ACC112 (cell line): ENCODE results near the gene ITPRIP.

Experiments used
- H2AFZ ChIP-seq: fragments of 200-600 bp; sonication (generic); one replicate; pipeline ENCODE4 v1.6.0; 2017; ENCODE audit warnings: antibody characterized with exemption, low read length; ENCODE audit not compliant: unreplicated experiment
- H3K27ac ChIP-seq: fragments of 200-600 bp; sonication (generic); 2 replicates; pipeline ENCODE4 v1.5.1; 2014; ENCODE audit warnings: low read depth, mild to moderate bottlenecking, antibody characterized with exemption, low read length, moderate library complexity
- H3K27me3 ChIP-seq: fragments of 200-600 bp; sonication (generic); 2 replicates; pipeline ENCODE4 v1.6.1; 2014; ENCODE audit warnings: mild to moderate bottlenecking, antibody characterized with exemption, low read length, moderate library complexity, mixed read lengths; ENCODE audit not compliant: insufficient read depth
- H3K36me3 ChIP-seq: fragments of 200-600 bp; sonication (generic); 2 replicates; pipeline ENCODE4 v1.6.1; 2016; ENCODE audit warnings: mild to moderate bottlenecking, antibody characterized with exemption, low read length, moderate library complexity, mixed read lengths; ENCODE audit not compliant: insufficient read depth
- H3K4me1 ChIP-seq: fragments of 200-600 bp; sonication (generic); one replicate; pipeline ENCODE4 v1.6.1; 2016; ENCODE audit warnings: low read length, mixed read lengths; ENCODE audit not compliant: insufficient read depth, unreplicated experiment, control insufficient read depth
- H3K4me3 ChIP-seq: fragments of 200-600 bp; sonication (generic); 2 replicates; pipeline ENCODE4 v1.5.1; 2014; ENCODE audit warnings: mild to moderate bottlenecking, low read depth, low read length
- H3K79me2 ChIP-seq: fragments of 200-600 bp; sonication (generic); one replicate; pipeline ENCODE4 v1.6.0; 2016; ENCODE audit warnings: low read length; ENCODE audit not compliant: control insufficient read depth, unreplicated experiment, insufficient read depth

ITPRIP gene, protein sequence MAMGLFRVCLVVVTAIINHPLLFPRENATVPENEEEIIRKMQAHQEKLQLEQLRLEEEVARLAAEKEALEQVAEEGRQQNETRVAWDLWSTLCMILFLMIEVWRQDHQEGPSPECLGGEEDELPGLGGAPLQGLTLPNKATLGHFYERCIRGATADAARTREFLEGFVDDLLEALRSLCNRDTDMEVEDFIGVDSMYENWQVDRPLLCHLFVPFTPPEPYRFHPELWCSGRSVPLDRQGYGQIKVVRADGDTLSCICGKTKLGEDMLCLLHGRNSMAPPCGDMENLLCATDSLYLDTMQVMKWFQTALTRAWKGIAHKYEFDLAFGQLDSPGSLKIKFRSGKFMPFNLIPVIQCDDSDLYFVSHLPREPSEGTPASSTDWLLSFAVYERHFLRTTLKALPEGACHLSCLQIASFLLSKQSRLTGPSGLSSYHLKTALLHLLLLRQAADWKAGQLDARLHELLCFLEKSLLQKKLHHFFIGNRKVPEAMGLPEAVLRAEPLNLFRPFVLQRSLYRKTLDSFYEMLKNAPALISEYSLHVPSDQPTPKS

DNA sequence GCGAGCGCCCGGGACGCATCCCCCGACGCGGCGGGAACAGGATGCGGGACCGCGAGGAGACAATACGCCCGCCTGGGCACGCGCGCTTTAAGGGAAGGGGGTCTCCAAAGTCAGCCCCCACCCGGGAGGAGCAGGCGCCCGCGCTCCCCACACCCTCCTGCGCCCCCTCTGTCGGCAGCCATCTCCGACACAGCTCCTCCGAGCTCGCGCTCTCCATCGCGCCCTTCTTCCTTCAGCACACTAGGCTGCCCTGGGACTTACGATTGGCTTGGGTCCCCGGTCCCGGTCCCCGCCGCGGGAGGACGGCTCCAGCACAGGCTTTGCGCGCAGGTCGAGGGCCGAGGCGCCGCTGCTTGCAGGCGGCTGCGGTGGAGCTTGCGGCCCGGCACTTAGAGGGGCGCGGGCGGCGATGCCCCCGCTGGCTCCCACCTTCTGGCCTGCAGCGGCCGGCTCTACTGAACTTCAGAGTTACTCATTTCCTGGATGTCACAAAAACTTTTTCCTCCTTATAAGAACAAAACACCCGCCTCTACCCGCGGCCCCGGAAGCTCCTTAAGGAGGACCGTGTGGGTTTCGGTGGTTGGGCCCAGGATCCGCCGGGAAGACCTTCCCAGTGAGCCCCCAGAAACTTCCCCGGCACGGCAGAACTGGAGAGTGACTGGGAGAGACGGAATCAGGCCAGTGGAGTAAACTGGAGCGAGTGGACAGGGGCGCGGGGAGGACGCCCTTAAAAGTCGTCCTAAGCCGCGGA is at the start of gene ITPRIP:
TSS of gene ITPRIP (minus strand) at position 481 of the 751 bp plus-strand sequence. CDS start 22,414 bp downstream, outside the sequence.
- Histone ChIP-seq H3K4me3 (peak within 1 kb of the TSS; percentile 99), H3K27me3 (no peaks in the 10 kb centered on the region), H3K4me1 (peaks cover 41% of the 10 kb centered on the region), H3K27ac (peak within 1 kb of the TSS; percentile 100), H3K36me3 (peaks cover 8% of the 10 kb centered on the region; the same call in 1 of the 2 replicates), H3K79me2 (peaks cover 66% of the 10 kb centered on the region), H2AFZ (peak within 1 kb of the TSS; percentile 68)

DNA sequence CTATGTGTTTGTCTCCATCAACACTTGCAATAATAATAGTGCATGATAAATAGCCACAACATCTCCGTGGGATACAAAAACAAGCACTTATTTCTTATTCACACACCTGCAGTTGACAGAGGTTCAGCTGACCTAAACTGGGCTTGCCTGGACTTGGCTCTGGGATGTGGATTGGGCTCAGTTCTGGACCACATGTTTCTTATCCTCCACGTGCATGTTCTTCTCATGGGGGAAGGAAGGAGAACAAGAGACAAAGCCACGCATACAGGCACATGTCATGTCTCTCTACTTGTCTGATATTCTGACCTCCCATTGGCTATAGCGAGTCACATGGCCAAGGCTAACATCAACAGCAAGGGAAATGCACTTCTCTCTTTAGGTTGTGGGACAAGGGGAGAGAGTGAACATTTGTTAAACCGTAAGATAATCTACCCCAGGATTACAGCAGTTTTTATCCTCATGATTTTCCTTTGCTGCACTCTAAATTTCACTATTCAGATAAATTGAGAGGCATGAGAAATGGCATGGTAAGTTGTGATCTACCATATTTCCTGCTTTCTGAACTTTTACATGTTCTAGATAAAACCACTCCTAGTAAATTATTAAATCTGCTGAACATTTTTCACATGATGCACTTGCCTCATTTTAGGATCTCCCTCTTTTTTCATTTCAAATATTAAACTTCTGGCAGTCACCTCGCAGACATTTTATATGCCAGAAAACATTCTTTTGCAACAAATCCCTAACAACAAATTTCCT is 49.0 kb upstream of the ITPRIP start:
- Histone ChIP-seq H3K27me3 (peaks cover 18% of the 10 kb centered on the region), H3K4me1 (no peaks in the 10 kb centered on the region), H2AFZ (no peak overlapping the region), H3K36me3 (no peaks in the 10 kb centered on the region), H3K79me2 (no peaks in the 10 kb centered on the region), H3K4me3 (no peak overlapping the region), H3K27ac (no peak overlapping the region)

DNA sequence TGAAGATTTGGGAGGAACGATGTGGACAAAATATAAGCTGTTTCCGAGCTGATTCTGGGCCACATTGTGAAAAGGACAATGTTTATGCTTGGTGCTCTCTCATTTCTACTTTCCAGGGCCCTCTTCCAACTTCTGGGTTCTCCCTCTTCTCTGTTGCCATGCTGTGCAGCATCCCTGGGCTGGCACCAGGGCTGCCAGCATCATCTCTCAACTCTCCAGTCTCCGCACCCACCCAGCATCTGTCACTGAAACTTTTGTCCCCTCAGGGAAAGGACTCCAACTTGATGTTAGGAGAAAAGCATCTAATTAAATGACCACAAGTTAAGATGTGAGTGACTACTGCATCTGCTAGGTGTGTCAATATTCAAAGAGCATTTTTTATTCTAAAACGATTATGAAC is 42.1 kb upstream of the ITPRIP start:
- Histone ChIP-seq H2AFZ (no peak overlapping the region), H3K27ac (no peak overlapping the region), H3K4me3 (no peak overlapping the region), H3K79me2 (no peaks in the 10 kb centered on the region), H3K27me3 (no peaks in the 10 kb centered on the region), H3K36me3 (no peaks in the 10 kb centered on the region), H3K4me1 (no peaks in the 10 kb centered on the region)

DNA sequence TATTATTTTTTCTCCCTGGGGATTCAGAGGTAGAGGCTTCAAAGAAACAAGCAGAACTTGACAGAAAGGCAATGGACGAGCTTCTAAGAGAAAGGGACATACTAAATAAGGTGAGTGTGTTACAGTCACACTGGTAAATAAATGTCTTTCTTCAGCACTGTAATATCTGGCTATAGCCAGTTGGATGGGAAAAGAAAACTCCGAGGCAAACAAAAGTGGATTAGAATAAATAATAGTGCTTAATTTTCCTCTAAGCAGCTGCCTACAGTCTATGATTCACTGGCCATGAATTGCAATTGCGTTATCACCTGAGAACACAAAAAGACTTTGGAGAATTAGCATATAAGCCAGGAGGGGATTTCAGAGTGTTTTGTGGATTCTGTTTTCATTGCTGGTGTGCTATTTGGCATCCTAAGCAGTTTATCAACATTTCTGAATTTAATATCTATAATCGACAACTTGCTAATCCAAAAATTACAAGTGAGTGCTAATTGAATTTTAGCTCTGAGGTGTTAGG is 38.6 kb upstream of the ITPRIP start:
- Histone ChIP-seq H3K36me3 (no peaks in the 10 kb centered on the region), H3K79me2 (no peaks in the 10 kb centered on the region), H2AFZ (no peak overlapping the region), H3K27ac (no peak overlapping the region), H3K27me3 (no peaks in the 10 kb centered on the region), H3K4me1 (no peaks in the 10 kb centered on the region), H3K4me3 (no peak overlapping the region)

DNA sequence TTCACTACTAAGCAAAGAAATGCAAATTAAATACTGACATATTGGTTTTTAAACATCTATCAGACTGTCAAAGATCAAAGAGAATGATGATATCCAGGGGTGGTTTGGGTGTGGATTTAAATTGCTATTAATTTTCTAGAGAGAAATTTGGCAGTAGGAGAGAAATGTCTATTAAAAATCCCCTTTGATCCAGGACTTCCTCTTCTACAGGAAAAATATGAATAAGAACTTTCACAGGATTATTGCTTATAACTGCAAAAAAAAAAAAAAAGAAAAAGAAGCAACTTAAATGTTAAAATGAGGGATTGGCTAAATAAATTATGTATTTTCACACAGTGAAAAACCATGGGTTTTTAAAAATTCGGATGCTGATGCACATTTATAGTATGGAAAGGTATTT is 36.3 kb upstream of the ITPRIP start:
- no peak overlapping the region for H3K27ac ChIP-seq
- no peak overlapping the region for H2AFZ ChIP-seq
- no peaks in the 10 kb centered on the region for H3K27me3 ChIP-seq
- peaks cover 10% of the 10 kb centered on the region for H3K36me3 ChIP-seq
- no peaks in the 10 kb centered on the region for H3K4me1 ChIP-seq
- H3K79me2 ChIP-seq: no peaks in the 10 kb centered on the region
- no peak overlapping the region for H3K4me3 ChIP-seq

DNA sequence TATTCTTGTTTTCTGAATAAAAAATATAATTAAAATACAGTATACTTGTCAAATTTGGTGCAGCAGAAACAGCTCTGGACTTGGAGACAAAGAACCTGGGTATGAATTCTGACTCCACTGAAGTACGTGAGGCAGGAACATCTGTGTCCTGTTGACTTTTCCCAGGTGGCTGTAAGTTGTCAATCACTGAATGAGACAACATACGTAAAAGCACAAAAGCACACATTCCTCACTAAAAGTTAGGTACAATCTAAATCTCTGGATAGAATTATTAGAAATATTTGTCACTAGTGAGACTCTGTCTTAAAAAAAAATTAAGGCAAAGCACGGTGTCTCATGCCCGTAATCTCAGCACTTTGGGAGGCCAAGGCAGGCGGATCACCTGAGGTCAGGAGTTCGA is 33.5 kb upstream of the ITPRIP start:
- no peak overlapping the region for H2AFZ ChIP-seq
- no peaks in the 10 kb centered on the region for H3K4me1 ChIP-seq
- H3K27ac ChIP-seq: no peak overlapping the region
- no peak overlapping the region for H3K4me3 ChIP-seq
- H3K36me3 ChIP-seq: peaks cover 10% of the 10 kb centered on the region
- no peaks in the 10 kb centered on the region for H3K27me3 ChIP-seq
- no peaks in the 10 kb centered on the region for H3K79me2 ChIP-seq

DNA sequence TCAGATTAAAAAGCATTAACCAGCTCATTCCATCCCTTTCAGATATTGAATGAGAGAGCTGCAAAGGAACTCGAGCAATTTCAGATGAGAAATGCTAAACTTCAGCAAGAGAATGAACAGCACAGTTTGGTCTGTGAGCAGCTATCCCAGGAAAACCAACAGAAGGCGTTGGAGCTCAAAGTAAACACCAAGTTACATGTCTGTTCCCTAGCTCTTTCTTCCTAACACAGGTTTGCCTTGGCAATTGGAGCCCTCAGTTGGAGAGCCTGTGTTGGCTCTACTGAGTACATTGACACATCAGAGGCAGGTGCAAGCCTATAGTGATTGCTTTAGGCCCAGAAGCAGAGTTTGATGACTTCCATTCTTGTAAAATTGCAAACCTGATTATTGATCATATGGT is 30.1 kb upstream of the ITPRIP start:
- no peaks in the 10 kb centered on the region for H3K79me2 ChIP-seq
- no peaks in the 10 kb centered on the region for H3K27me3 ChIP-seq
- H3K4me3 ChIP-seq: no peak overlapping the region
- H3K36me3 ChIP-seq: peaks cover 10% of the 10 kb centered on the region
- no peak overlapping the region for H2AFZ ChIP-seq
- no peaks in the 10 kb centered on the region for H3K4me1 ChIP-seq
- no peak overlapping the region for H3K27ac ChIP-seq

DNA sequence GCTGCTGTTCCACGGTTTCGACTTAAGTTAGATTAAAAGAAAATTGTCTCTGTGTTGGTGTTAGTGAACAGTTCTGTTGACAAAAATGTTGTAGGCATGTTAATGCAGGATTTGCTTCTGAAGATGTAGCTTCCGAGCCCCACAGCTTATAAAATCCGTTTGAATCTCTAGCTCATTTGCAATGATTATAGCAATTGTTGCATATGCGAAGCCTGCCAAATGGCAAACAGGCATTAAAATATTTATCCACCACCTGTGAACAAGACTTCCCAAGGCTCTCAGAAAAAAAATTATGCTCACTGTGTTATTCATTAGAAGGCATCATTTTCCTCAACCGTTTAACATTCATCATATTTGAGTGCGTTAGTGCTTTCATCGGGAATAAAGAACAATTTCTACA is 29.6 kb upstream of the ITPRIP start:
- H2AFZ ChIP-seq: no peak overlapping the region
- no peak overlapping the region for H3K4me3 ChIP-seq
- no peaks in the 10 kb centered on the region for H3K27me3 ChIP-seq
- no peaks in the 10 kb centered on the region for H3K4me1 ChIP-seq
- H3K79me2 ChIP-seq: no peaks in the 10 kb centered on the region
- H3K27ac ChIP-seq: no peak overlapping the region
- H3K36me3 ChIP-seq: peaks cover 10% of the 10 kb centered on the region

DNA sequence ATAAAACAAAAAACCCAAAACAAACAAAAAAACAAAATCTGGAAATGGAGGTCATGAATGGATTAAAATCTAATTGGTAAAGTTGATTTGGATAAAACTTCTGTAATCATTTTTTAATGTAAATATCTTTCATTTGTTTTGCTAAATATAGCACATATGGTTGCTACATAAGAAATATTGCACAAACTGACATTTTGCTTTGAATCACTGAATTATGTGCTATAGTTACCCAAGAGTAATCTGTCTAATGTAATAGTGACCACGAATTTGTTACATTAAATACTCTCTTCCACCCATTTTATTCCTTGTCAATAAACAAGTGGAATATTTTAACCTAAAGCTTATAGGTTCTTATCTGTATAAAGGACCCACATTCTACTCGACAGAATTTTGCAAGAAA is 21.5 kb upstream of the ITPRIP start:
- no peaks in the 10 kb centered on the region for H3K27me3 ChIP-seq
- no peaks in the 10 kb centered on the region for H3K79me2 ChIP-seq
- no peaks in the 10 kb centered on the region for H3K36me3 ChIP-seq
- H2AFZ ChIP-seq: no peak overlapping the region
- no peak overlapping the region for H3K27ac ChIP-seq
- no peak overlapping the region for H3K4me3 ChIP-seq
- no peaks in the 10 kb centered on the region for H3K4me1 ChIP-seq

DNA sequence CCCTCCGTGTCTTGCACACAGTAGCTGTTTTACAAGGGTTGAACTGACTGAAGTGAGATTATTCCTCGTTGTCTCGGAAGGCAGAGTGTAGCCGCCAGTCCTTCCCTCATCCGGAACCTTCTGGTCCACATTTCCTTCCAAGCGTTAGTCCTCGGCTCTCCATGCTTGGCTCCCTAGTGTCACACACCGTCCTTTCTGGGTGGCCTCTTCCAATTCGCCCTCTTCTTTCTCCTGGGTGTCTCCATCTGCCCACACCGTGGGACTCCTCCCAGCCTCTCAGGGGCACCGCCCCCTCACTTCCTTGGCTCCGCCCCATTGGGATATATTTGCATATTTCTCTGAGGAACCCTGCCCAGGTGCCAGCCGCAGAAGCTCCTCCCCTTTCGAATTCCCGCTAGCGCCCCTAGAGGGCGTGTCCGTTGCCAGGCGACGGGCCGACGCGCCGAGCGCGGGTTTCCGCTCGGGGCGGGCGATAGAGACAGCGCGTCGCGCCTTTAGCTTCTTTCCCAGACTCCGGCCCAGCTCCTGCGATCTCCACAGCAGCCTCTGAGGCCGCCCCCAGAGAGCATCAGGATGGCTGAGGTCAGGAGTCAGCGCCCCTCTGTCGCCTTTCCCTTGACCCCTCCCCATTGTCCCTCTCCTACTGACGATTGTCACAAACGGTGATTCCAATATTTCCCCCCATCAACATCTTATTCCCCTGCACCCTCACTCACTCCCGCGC is 15.2 kb upstream of the ITPRIP start, which contains the start of gene CFAP58:
TSS of gene CFAP58 (plus strand) at position 509 of the 724 bp plus-strand sequence. CDS start at position 574, 65 bp downstream.
- Histone ChIP-seq H3K27me3 (no peaks in the 10 kb centered on the region), H3K79me2 (peaks cover 5% of the 10 kb centered on the region), H2AFZ (peak within 1 kb of the TSS; percentile 35), H3K4me3 (peak within 1 kb of the TSS; percentile 79), H3K36me3 (no peaks in the 10 kb centered on the region), H3K27ac (peak within 1 kb of the TSS; percentile 27; the same call in 1 of the 2 replicates), H3K4me1 (peaks cover 33% of the 10 kb centered on the region)
